Caco-2 (cell line): Measurements from ENCODE around the gene TTLL5. TPM values are rescaled to one million over a fixed set of nuclear protein-coding genes. Genes with fewer than 3 reads are reported as not detected.

Source experiments
- BruUV-seq: library from RNA; stranded (reverse); fragments of 400-500 nt; replicated peaks from 2 replicates; lab custom pipeline; 2021; lab: Mats Ljungman, UMichigan
- CTCF ChIA-PET: fragments of 300-600 bp; sonication (Branson Sonifier 250); formaldehyde crosslinking; loops from one replicate; lab custom pipeline; 2022; ENCODE audit warnings: antibody characterized with exemption; lab: Charles Lee
- POLR2A ChIA-PET: fragments of 300-600 bp; sonication (Branson Sonifier 250); formaldehyde crosslinking; loops from one replicate; lab custom pipeline; 2022; ENCODE audit warnings: antibody characterized with exemption; lab: Charles Lee
- DNase-seq, 2 experiments: peaks; one replicate each; pipeline versions ENCODE4 v3.0.0 to v3.0.0-alpha.2; 2020 to 2022
- H3K27me3 ChIP-seq: replicated peaks from 2 replicates; pipeline ENCODE4 v1.6.0; 2011; ENCODE audit warnings: low read length; ENCODE audit not compliant: control insufficient read depth, insufficient read depth
- H3K36me3 ChIP-seq: 2 replicates; pipeline ENCODE4 v1.5.1; 2011; ENCODE audit warnings: low read length; ENCODE audit not compliant: control insufficient read depth, insufficient read depth
- H3K4me1 ChIP-seq: fragments of 250-450 bp; sonication (Bioruptor Pico); 2 replicates; pipeline ENCODE4 v1.5.1; 2020; ENCODE audit warnings: mild to moderate bottlenecking
- H3K4me3 ChIP-seq: 2 replicates; pipeline ENCODE4 v1.5.1; 2011; ENCODE audit warnings: low read depth, mild to moderate bottlenecking, control low read depth, low read length
- H3K9me3 ChIP-seq: fragments of 250-450 bp; sonication (Bioruptor Pico); 2 replicates; pipeline ENCODE4 v1.5.1; 2020; ENCODE audit warnings: mild to moderate bottlenecking, moderate library complexity
- H3K27ac Mint-ChIP-seq: one replicate; pipeline ENCODE4 v1.8.0; 2022; ENCODE audit warnings: mixed read lengths; ENCODE audit not compliant: unreplicated experiment
- H3K27me3 Mint-ChIP-seq: one replicate; pipeline ENCODE4 v1.8.0; 2022; ENCODE audit warnings: mixed read lengths; ENCODE audit not compliant: insufficient read depth, unreplicated experiment
- H3K36me3 Mint-ChIP-seq: one replicate; pipeline ENCODE4 v1.8.0; 2022; ENCODE audit warnings: mild to moderate bottlenecking, mixed read lengths; ENCODE audit not compliant: insufficient read depth, unreplicated experiment
- H3K4me1 Mint-ChIP-seq: one replicate; pipeline ENCODE4 v1.8.0; 2022; ENCODE audit warnings: low read depth, mixed read lengths; ENCODE audit not compliant: unreplicated experiment
- H3K4me3 Mint-ChIP-seq: one replicate; pipeline ENCODE4 v1.8.0; 2022; ENCODE audit warnings: mild to moderate bottlenecking, moderate library complexity, mixed read lengths; ENCODE audit not compliant: unreplicated experiment
- H3K9me3 Mint-ChIP-seq: one replicate; pipeline ENCODE4 v1.8.0; 2022; ENCODE audit warnings: mixed read lengths; ENCODE audit not compliant: unreplicated experiment
- CTCF ChIP-seq, 2 experiments: fragments of 200-600 bp in 1 of 2; IDR thresholded peaks; 1 replicate in 1 of 2; 2 replicates in 1 of 2; pipeline versions ENCODE4 v1.5.1 to v1.8.0; 2011 to 2022; ENCODE audit warnings: antibody characterized with exemption in 1 of 2, control low read depth in 1 of 2, inconsistent platforms in 1 of 2, low read depth in 1 of 2, low read length in 1 of 2, mild to moderate bottlenecking in 1 of 2, moderate library complexity in 1 of 2; ENCODE audit not compliant: insufficient read depth in 1 of 2, severe bottlenecking in 1 of 2, unreplicated experiment in 1 of 2
- intact Hi-C: fragments of 100-400 bp; cut with micrococcal nuclease; formaldehyde crosslinking; loops from one replicate; pipeline ENCODE4 v1.10.0; 2022; ENCODE audit not compliant: unreplicated experiment
- total RNA-seq: library from RNA; stranded (reverse); gene quantifications from 2 replicates; pipeline ENCODE4 v1.2.3, GENCODE V29; 2022

Gene TTLL5
- total RNA-seq, 1 experiment from 2014 or later, result 38.2 TPM

GRCh38 chr14:75703467-75703866, 42.4 kb downstream of the TTLL5 start:
- intact Hi-C loops, result no loop called here
- H3K27me3 ChIP-seq, result no peaks in the 10 kb centered on the region
- no peaks in the 10 kb centered on the region for H3K9me3 ChIP-seq
- no peaks in the 10 kb centered on the region for H3K4me1 ChIP-seq
- no peaks in the 10 kb centered on the region for H3K9me3 Mint-ChIP-seq
- no peak overlapping the region for H3K27ac Mint-ChIP-seq
- H3K27me3 Mint-ChIP-seq, result no peaks in the 10 kb centered on the region
- no peaks in the 10 kb centered on the region; the same call in 1 of the 2 replicates for H3K36me3 ChIP-seq
- no TSS peak for BruUV-seq
- ChIA-PET CTCF (no interaction called here), POLR2A (no interaction called here)
- no peak for TF ChIP-seq CTCF (IDR thresholded peaks at IDR 0.05; ENCODE audit: insufficient read depth in 1 of 2, low read depth in 1 of 2, low read length in 1 of 2, severe bottlenecking in 1 of 2, unreplicated experiment in 1 of 2)
- no peak overlapping the region for H3K4me3 Mint-ChIP-seq
- H3K36me3 Mint-ChIP-seq, result peaks cover 7% of the 10 kb centered on the region
- H3K4me3 ChIP-seq, result no peak overlapping the region
- DNase-seq, result no peak
- H3K4me1 Mint-ChIP-seq, result no peaks in the 10 kb centered on the region

GRCh38 chr14:75705014-75705413, 44.0 kb downstream of the TTLL5 start:
- no peak overlapping the region for H3K4me3 ChIP-seq
- H3K36me3 Mint-ChIP-seq, result peaks cover 13% of the 10 kb centered on the region
- H3K27me3 ChIP-seq, result no peaks in the 10 kb centered on the region
- no peaks in the 10 kb centered on the region for H3K4me1 Mint-ChIP-seq
- ChIA-PET POLR2A (no interaction called here), CTCF (interaction anchor here (0.7 to 0.8 kb wide), 2 partner anchors 25 to 278 kb away, joined by 3 read pairs; no protein-coding TSS in a partner anchor)
- no peak overlapping the region for H3K27ac Mint-ChIP-seq
- H3K9me3 Mint-ChIP-seq, result no peaks in the 10 kb centered on the region
- no peaks in the 10 kb centered on the region; the same call in 1 of the 2 replicates for H3K36me3 ChIP-seq
- H3K4me1 ChIP-seq, result no peaks in the 10 kb centered on the region
- no peak for TF ChIP-seq CTCF (IDR thresholded peaks at IDR 0.05; ENCODE audit: insufficient read depth in 1 of 2, low read depth in 1 of 2, low read length in 1 of 2, severe bottlenecking in 1 of 2, unreplicated experiment in 1 of 2)
- H3K9me3 ChIP-seq, result no peaks in the 10 kb centered on the region
- no peaks in the 10 kb centered on the region for H3K27me3 Mint-ChIP-seq
- no peak for DNase-seq
- intact Hi-C loops, result no loop called here
- H3K4me3 Mint-ChIP-seq, result no peak overlapping the region
- no TSS peak for BruUV-seq

GRCh38 chr14:75709207-75709812, 48.3 kb downstream of the TTLL5 start:
- Mint-ChIP-seq H3K9me3 (no peaks in the 10 kb centered on the region), H3K27ac (no peak overlapping the region), H3K4me3 (no peak overlapping the region), H3K36me3 (peaks cover 13% of the 10 kb centered on the region), H3K4me1 (peaks cover 24% of the 10 kb centered on the region), H3K27me3 (no peaks in the 10 kb centered on the region)
- Histone ChIP-seq H3K36me3 (no peaks in the 10 kb centered on the region), H3K27me3 (no peaks in the 10 kb centered on the region), H3K4me3 (no peak overlapping the region), H3K9me3 (no peaks in the 10 kb centered on the region), H3K4me1 (peaks cover 21% of the 10 kb centered on the region)
- no TSS peak for BruUV-seq
- ChIA-PET POLR2A (no interaction called here), CTCF (interaction anchor here (0.5 to 5.4 kb wide), 26 partner anchors 12 to 788 kb away, joined by 3 to 85 read pairs (median 5); partner anchors contain the start of genes ERG28, FLVCR2, IFT43 and TGFB3)
- intact Hi-C loops, result loop anchor here (1.0 to 2.0 kb wide), 2 partner anchors 85 to 197 kb away; no protein-coding TSS in a partner anchor
- TF ChIP-seq CTCF (IDR thresholded peaks at IDR 0.05; ENCODE audit: insufficient read depth in 1 of 2, low read depth in 1 of 2, low read length in 1 of 2, severe bottlenecking in 1 of 2, unreplicated experiment in 1 of 2), result peak; percentile 69 to 76
- DNase-seq, result peak; percentile 72 to 74
